NCI-H526 (cell line): Measurements from ENCODE around the gene ACOX3.

Source experiments
- DNase-seq, 2 experiments: peaks; one replicate each; lab custom pipeline; 2025; lab: John Stamatoyannopoulos, UW

ACOX3 gene

DNA sequence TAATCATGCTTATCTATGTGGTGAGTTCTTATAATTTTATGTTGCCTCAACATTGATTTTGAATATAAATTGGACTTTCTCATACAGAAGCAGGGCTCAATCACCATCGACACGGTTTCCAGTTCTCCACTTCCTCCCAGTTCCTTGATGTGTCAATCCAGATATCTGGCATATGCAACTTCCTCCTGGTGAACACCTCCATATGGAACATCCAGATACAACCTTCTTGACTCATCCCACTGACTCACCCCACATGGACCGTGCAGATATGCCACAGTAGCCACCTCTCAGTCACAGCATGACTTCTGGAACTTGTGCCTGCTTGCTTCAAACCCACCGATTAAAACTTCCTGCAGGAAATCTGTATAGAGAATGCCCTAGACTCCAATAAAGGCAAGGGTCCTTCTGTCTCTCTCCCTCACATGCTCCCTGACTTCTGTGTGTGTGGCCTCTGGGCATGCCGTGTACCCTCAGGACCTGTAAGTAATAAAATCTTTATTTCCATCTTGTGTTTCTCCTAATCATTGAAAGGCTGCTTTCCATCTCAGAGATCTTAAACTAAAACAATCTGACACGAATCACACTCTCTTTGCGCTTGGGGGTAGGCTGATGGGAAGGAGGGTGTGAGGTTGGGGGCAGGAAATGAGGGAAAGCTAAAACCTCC, 104.0 kb downstream of the ACOX3 start:
- DNase-seq: no peak

DNA sequence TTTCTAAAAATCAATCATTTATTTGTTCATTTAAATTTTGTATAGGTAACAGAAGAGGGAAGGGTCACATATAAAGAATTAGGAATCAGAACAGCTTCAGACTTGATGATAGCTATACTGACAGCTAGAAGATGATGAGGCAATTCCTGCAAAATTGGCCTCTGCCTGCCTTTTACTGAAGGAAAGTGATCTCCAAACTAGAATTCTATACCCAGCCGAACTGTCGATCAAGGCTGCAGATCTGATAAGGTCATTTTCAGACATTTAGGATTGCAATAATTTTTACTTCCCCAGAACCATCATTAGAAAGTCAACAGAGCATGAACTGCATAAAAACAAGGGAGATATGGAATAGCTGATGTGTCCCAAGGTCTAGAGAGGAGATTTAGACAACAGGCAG, 104.7 kb downstream of the ACOX3 start:
- no peak for DNase-seq

DNA sequence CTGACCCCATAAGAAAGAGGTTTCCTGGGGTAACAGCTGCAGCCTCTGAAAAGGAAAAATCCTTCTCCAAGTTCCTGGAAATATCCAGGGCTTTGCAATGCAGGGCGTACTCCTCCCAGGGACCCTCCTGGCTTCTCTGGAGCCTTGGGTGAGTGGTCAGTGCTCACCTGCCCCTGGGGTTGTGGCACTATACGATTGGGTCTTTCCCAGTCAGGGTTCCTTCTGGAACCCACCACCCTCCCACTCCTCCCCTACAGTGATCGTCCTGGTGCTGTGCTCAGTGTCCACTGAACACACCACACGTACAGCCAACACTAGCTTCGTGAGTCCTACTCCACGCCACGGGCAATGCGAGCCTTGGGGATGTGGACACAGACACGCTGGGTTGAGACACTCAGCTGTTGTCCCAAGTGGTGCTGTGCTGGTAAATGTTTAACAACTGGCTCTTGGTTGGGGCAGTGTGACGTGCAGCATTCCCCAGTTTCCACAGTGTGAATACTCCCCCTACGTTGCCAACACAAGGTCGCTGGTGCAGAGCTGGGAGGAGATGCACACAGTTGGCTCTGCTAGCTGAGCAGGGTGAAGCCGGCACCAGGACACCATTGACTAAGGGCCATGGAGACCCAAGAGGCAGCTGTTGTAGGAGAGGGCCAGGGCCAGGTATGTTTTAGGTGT, 105.6 kb downstream of the ACOX3 start:
- no peak for DNase-seq

DNA sequence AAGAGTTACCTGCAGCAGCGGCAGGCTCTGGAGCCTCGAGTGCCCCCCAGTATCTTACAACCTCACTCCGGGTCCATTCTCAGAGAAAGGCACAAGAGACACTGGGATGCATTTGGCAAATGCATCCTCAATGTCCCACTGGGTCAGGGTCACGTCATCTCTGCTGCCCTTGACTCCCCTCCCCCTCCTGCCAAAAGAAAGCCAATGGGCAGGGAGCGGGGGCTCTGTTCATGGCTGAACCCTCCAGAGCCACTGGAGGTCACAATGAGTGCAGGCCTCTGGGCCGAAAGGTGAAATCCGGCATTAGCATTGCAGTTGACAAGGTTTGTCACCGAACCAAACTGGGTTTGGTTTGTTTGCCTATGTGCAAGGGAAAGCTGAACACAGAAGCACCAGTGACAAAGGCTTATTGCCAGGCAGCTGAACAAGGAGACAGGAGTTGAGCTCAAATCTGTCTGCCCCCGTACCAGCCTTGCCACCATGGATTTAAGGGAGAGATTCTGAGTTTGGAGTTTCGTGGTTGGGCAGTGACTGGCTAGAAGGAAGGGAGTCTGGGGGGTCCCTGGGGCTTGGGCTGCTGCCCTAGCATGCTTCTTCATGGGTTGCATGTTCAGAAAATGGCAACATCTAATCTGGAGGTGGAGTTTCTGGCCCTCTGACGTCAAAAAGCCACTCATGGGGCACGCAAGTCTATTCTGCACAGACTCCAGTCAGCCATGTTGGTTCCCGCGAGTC, 106.6 kb downstream of the ACOX3 start:
- DNase-seq: no peak

DNA sequence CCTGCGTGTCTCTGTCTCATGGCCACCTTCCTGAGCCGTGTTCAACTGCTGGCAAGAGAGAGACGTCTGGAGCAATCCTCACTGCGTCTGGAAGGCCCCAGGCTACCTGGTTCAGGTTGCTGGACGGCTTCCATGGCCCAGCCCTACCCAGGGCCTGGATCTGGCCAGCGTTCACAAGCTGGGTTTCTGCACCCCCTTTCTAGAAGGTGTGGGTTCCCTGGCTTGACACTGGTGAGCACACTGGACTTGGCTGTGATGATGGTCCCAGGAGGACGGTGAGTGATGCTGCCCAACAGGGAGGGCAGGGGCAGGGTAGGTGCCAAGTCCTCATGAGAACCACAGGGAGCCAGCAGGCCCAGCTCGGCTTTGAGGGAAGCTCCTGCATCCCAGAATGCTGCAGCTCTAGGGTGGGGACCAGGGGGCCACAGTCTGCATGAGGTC, 107.6 kb downstream of the ACOX3 start:
- no peak for DNase-seq

DNA sequence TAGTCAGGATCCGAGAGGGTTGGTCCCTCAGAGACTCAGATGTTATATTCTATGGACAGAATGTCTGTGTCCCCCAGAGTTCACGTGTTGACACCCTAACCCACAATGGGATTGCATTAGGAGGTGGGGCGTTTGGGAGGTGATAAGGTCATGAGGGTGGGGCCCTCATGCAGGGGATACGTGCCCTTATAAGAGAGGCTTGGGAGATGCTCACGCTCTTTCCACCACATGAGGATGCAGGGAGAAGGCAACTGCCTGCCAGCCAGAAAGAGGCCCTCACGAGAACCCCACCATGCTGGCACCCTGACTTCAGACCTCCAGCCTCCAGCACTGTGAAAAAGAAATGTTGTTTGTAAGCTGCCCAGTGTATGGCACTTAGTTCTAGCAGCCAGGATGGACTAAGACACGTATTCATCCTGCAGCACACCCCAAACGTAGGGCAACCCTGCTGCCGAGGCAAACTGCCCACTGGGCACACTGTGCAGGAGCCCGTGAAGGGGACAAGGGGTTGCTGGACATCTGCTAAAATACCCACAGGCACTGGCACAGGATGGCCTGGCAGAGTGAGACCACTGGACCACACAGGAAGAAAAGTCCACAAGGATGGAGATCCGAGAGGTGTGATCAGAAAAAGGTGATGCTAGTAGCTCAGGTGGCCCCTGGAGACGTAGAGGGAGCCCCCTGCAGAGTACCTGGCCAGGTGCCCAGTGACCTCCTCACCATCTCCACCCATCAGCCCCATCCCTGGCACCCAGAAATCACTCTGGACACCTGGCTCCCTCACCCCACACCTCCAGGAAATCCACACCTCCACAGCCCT, 108.3 kb downstream of the ACOX3 start:
- no peak for DNase-seq

DNA sequence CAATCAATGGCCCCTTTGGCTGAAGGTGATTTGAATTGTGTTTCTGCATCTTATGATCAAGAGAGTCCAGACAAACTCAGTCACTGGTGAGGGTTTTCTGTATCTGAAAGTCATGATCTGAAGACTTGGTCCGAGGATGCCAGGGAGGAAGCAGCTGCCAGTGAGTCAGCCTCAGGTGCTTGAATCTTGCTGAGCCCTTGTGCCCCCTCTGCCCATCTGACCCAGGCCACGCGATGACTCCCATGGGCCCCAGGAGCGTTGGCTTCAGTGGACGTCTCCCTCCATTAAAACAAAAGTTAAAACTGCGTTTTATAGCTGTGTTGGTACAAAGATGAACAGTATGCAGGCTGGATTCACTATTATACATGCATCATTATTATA, 109.0 kb downstream of the ACOX3 start:
- DNase-seq: no peak

DNA sequence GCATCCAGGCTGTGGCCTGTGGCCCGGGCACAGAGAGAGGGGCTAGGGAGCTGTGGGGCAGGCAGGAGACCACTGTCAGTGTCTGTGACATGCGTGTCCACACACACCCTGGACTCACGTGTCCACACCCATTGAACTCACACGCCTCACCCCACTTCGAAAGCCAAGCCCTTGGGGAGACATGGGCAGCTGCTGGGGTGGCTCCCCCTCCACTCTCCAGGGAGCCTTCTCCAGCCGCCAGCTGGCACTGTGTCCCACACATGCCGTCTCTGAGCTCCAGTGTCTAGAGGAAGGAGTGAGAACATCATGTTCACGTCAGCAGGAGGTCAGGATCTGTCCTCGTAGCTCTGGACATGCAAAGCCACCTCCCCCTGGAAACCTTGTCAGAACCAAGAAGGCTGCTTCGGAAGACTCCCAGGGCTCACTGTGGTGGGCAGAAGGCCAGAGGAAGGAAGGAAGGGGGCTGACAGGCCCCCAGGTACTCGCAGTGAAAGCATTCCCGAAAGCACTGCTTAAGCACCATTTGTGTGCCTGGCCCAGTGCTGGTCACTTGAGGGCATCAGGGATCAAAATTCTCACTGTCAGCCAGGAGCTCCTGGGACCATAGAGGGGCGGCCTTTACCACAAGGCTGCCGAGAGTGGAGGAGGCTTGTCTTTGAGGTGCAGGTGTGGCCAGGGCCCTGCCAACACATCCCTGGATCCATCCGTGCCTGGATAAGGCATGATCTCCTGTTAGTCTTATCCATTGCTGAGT, 109.5 kb downstream of the ACOX3 start:
- DNase-seq: no peak

DNA sequence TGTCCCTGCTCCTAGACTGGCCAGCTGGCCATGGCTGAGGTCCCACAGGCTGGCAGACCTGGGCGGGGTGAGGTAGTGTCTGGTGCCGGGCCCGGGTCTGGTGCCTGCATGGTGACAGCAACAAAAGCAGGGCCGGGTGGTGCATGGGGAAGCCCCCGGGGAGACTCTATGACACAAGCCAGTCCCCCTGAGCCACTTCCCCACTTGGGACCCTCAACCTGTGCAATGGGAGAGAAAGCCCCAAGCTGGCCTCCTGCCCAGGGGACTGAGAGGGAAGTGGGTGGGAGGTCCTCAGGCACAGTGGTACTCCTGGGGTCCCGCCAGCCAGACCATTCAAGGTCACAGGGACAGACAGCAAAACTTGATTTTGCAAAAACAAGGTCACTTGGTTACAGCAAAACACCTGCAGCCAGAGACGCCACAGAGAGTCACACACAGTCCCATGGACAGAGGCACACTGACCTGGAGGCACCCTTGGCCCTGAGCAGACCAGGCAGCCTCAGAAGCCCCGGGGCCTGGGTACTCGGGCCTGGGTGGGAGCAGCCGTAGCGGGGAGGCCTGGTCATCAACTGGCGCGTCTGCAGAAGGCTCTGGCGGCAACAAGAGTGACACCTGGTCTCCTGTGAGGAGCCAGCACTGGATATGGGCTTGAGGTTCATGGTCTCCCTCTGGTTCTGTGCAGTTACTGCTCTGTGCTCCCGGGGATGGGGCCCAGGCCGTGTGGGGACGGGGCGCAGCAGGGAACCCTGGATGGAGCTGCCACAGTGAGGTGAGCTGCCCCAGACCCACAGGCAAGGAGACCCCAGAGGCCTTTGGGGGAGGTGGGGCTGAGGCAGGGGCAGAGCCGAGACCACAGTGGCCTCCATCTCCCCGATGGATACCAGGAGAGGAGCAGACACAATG, 110.4 kb downstream of the ACOX3 start:
- no peak for DNase-seq

DNA sequence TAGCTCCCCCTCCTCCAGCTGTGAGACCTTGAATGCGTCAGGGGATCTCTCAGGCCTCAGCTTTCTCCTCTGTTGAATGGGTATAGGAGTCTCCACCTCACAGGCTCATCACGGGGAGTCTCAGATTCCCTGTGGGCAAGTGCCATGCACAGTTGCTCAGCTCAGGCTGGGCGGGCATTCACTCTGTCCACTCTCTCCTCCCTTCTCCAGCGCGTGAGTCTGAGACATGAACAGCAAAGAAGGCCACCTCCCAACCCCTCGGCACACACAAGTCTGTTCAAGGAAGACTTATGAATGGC, 111.0 kb downstream of the ACOX3 start:
- no peak for DNase-seq

DNA sequence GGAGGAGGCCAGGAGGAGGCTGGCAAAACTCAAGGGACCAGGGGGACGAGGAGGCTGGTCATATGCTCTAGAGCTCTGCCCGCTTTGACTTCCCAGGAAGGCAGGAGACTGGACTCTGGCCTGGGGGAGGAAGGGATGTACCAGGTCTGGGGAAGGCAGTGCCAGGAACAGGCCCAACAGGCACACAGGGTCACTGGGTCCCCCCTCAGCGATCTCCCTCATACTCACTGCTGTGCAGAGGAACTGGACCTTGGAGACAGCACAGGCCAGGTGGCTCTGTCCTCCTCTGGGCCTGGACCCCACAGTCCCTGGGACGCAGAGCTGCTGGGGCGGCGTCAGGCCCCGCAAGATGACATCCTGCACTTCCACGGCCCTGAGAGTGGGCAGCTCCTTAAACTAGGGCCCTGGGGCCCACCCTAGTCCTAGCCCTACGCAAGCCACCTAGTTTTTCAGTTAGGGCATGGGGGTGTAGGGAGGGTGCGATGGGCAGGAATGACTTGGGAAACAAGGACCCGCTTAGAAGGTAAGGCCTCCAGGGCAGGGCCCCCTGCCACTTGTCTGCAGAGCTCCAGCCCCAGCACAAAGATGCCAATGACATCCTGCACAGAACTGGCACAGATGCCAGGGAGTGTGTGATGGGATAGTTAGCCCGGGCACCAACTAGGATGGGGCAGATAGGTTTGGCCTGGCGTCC, 111.5 kb downstream of the ACOX3 start:
- no peak for DNase-seq

DNA sequence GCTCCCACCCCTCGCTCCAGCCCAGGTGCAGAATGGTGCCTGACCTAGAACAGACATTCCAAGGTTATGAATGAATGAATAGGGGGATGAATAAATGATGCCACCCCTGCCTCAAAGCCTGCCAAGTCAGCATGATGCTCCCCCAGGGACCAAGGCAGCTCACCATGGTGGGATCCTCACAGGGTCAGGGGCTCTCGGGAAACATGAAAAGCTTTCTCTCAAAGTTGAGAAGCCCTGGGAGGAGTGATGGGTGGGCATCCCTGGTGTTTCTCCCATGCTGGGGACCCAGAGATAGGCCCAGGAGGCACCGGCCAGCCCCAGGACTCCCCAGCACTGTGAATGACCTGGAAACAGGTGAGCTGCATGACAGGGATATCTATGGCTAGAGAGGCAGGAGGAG, 112.1 kb downstream of the ACOX3 start:
- DNase-seq: no peak

DNA sequence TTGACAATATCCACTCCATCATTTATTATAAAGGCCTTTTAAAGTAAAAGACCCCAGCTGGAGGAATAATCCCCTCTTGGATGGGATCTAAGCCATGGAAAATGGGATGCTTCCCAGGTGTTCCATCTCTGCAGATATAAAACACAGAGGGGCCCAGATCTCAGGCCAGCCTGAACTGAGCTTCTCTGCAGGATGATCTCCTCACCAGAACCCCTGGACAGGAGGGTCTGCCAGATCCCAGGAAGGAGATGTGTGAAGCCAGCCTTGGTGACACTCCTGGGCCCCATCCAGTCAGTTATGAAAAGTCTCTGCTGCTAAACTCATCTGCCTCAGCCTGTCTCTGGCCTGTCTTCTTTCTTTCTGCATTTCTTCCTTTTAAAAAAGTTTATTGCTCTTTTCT, 114.3 kb downstream of the ACOX3 start:
- no peak for DNase-seq

DNA sequence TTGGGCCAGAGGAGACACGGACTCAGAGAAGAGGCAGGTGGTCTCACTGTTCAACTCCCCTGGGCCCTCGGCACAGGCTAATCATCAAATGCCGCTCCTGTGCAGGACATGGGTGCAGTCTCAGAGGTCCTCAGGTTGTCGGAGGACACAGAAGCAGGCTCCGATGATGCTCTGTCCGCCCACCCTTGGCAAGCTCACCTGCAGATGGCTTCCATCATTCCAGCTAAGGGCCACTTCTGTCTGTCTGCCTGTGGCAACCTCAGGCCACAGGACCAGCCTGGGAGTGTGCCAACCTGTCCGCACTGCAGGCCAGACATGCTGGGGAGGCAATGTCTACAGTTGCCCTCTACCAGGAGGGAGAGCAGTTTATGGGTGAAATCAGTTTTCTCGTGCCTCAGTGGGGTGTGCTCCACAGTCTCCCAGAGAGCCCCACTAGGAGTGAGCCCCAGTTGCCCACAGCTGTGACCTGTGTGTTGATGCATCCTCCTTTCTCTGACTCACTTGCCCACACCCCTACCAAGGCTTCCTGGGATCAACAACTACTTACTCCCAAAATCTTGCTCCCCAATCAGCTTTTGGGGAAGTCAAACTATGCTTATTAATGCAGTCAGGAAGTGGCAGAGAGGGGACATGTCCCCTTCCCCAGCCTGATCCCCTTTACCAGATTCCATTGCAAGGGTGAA, 115.1 kb downstream of the ACOX3 start:
- DNase-seq: no peak

DNA sequence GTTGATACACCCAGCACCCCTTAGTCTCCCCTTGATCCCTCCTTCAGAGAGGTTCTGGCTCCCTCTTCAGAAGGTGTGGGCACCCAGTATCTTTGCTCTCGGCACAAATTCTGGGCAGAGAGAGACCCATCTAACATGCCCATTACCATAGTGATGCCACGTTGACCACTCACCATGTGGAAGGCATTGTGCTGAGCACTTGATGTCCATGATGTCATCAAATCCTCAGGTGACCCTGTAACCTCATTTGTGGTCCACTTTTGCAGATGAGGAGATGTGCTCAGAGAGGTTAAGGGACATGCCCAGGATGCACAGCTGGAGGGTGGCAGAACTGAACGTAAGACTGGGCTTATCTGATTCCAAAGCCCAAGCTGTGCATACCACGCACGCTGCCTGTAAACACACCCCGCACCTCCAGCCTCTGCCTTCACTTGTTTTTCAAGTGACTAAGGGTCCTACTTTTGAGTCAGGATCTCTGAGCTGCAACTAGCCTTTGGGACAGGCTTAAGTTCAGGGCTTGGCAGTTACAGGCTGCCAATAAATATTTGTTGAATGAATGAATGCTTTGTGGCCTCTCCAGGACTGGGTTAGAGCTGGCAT, 115.8 kb downstream of the ACOX3 start:
- no peak for DNase-seq

DNA sequence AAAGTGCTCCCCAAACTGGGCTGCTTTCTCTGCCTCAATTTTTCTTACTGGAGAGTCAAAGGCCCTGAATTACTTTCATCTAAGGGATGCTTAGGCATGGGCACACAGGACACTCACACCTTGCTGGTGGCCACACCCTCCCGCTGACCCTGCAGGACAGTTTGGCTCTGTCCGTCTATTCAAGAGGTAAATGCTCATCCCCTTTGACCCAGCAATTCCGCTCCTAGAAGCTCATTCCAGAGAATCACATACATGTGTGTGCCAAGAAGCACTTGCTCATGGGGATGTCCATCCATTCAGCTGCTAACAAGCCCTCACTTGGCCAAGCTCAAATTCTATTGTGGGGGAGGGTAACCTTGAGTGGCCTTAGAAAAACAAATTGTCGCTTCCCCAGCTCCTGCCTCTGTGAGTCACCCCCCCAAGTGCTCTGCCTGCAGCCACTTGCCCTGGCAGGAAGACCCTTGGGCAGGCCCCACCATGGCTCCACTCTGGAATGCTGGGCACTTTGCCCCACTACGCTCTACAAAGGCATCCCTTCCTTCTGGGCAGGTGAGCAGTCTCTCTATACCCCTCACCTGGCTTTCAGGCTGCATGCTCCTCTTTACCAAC, 116.5 kb downstream of the ACOX3 start:
- DNase-seq: no peak

DNA sequence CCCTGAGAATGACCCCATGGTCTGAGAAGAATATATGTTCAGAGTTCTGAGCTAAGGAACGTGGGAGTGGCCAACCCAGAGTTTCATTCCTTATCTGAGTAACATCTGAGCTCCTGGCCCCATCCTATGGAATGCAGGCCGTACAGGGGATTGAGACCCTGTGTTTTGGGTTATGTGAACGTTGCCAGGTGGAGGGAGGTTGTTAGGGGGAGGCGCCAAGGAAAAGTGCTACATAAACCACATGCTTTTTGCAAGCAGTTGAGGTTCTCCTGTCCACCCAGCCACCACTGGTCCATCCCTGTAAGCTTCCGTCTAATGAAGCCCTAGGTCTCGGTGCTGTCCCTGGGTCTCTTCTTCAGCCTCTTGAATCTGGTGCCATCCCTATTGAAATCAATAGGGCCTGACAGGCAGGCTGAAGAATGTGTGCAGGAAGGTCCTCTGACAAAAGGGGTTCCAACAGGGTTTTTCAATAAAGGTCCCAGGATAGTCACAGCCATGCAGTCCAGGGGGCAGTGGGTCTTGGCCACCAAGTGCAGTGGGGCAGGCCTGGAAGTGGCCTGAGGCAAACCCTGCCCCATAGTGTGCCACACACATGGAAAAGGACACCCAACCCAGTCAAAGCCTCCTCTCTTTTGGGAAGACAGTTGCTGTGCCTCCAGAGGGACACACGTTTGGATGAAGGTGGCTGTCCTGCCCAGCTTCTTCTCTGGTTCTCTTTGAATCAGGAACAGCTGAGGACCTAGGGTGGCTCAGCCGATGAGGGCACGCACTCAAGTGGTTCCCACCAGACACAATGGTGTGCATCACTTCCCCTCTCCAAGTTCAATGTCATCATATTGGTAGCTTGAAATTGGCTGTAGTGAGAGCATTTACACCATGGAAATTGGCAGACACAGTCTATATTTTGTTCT, 117.5 kb downstream of the ACOX3 start:
- DNase-seq: no peak

DNA sequence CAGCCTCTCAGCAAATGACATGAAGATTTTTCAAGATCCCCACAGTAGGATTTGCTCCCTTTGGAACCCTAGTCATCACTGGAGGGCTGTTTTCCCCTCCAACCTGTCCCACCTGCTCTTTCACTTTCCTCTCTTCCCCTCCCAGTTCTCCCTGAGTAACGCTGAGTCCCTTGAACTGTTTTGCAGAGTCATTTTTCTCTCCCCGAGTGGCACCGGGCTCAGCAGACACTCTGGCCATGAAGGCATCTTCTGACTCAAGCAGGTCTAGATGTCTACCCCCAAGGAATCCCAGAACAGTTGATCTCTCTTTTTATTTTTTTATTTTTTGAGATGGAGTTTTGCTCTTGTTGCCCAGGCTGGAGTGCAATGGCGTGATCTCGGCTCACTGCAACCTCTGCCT, 118.8 kb downstream of the ACOX3 start:
- DNase-seq: no peak
